ENCODE measurements around the gene VAMP8.

GRCh38 chr2:85538507-85539360 is 38.7 kb upstream of the VAMP8 start, which contains the start of gene MAT2A:
- TF ChIP-seq CTCF (IDR thresholded peaks at IDR 0.05) (peak; percentile 58 to 92 (median 79)), POLR2A (IDR thresholded peaks at IDR 0.05) (peak; percentile 100)
